IPS DF 6.9 (cell line): ENCODE data around the gene SRRM3.
A peak's percentile ranks its signal among the peaks of the same experiment; 100 is the strongest.
"Not testable (repeated sequence)": the region's sequence is repeated elsewhere in the genome, so short reads cannot be mapped to it uniquely, and the experiment has no call there.

Experiments
- DNase-seq: peaks from one replicate; pipeline ENCODE4 v3.0.0-alpha.2; 2013; ENCODE audit warnings: low read depth, low spot score
- H3K27ac ChIP-seq: one replicate; pipeline ENCODE4 v1.5.1; 2013; ENCODE audit warnings: low read length, control low read depth
- H3K27me3 ChIP-seq: 2 replicates; pipeline ENCODE4 v1.6.1; 2013; ENCODE audit warnings: mild to moderate bottlenecking, low read length; ENCODE audit not compliant: control insufficient read depth, insufficient read depth
- H3K36me3 ChIP-seq: 2 replicates; pipeline ENCODE4 v1.6.1; 2013; ENCODE audit warnings: low read length; ENCODE audit not compliant: control insufficient read depth, insufficient read depth
- H3K4me1 ChIP-seq: 2 replicates; pipeline ENCODE4 v1.6.1; 2013; ENCODE audit warnings: low read length; ENCODE audit not compliant: control insufficient read depth, insufficient read depth
- H3K4me3 ChIP-seq: 2 replicates; pipeline ENCODE4 v1.5.1; 2013; ENCODE audit warnings: mild to moderate bottlenecking, low read length
- H3K9me3 ChIP-seq: 2 replicates; pipeline ENCODE4 v1.6.1; 2013; ENCODE audit warnings: low read length, inconsistent platforms; ENCODE audit not compliant: control insufficient read depth, insufficient read depth
- WGBS: extraction: QIAGEN DNeasy Blood & Tissue Kit; methylation state at CpG from one replicate; pipeline ENCODE4 v1.1.7; 2013; ENCODE audit warnings: mixed read lengths, missing lambda C conversion rate; ENCODE audit not compliant: insufficient read length, insufficient coverage; 5-methylcytosine and 5-hydroxymethylcytosine counted together

The SRRM3 gene, protein sequence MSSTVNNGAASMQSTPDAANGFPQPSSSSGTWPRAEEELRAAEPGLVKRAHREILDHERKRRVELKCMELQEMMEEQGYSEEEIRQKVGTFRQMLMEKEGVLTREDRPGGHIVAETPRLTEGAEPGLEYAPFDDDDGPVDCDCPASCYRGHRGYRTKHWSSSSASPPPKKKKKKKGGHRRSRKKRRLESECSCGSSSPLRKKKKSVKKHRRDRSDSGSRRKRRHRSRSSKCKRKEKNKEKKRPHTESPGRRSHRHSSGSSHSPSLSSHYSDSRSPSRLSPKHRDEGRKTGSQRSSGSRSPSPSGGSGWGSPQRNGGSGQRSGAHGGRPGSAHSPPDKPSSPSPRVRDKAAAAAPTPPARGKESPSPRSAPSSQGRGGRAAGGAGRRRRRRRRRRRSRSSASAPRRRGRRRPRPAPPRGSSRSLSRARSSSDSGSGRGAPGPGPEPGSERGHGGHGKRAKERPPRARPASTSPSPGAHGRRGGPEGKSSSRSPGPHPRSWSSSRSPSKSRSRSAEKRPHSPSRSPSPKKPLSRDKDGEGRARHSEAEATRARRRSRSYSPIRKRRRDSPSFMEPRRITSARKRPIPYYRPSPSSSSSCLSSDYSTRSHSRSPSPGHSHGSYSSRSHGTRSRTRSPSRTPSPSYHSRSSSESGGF

DNA sequence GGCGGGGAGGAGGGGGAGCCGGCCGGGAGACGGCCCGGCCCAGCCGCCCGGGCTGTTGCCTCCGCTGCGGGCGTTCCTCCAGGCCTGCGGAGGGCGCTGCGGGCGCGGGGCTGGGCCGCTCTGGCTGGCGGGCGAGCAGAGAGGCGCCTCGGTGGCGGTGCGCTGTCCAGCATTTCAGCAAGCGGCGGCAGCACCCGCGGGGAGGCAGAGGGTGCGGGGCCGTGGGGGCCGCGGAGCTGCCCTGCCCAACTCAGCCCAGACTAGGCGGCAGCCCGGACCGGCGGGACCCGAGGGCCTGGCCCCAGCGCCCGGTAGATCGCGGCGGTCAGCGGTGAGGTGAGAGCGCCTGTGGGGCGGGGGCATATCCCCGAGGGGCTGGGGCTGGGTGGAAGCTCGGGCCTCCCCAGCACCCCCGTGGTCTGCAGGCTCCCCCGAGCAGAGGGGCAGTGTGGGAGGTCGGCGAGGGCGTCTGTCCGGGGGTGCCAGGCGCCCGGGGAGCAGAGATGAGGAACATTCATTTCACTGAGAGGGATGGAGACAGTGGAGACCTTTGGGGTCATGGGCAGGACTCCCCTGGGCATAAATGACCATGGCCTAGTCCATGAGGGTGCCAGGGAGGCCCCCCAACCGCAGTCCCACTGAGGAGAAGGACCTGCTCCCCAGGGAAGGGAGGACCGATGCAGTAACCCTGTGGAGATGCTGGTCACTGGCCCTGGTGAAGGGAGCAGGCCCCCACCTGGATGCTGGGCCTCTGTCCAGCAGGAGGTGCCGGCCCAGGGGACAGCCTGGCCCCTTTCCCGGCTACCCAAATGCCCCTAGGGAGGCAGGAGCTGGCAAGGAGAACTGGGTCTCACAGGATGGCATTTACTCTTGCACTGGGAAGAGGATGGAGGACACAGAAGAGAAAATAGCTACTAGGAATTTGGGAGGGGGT, at the start of gene SRRM3:
Gene SRRM3, plus strand, starts transcription at position 165 of the 934 bp plus-strand sequence. CDS start 33,171 bp downstream, outside the sequence.
- Histone ChIP-seq H3K9me3 (no peaks in the 10 kb centered on the region), H3K27ac (no peak within 1 kb of the TSS), H3K4me3 (peak within 1 kb of the TSS; percentile 58; the same call in 1 of the 2 replicates), H3K4me1 (peaks cover 3% of the 10 kb centered on the region; the same call in 1 of the 2 replicates), H3K36me3 (no peaks in the 10 kb centered on the region), H3K27me3 (no peaks in the 10 kb centered on the region)
- no CpG with 5 or more reads among the region's 57 CpGs for WGBS
- peak; percentile 57 for DNase-seq

GRCh38 chr7:76151932-76152331, 49.8 kb upstream of the SRRM3 start:
- H3K27ac ChIP-seq, result no peak overlapping the region
- no CpG with 5 or more reads among the region's 5 CpGs for WGBS
- no peak for DNase-seq
- no peaks in the 10 kb centered on the region for H3K27me3 ChIP-seq
- peaks cover 4% of the 10 kb centered on the region; the same call in 1 of the 2 replicates for H3K36me3 ChIP-seq
- H3K4me3 ChIP-seq, result no peak overlapping the region
- no peaks in the 10 kb centered on the region for H3K9me3 ChIP-seq
- H3K4me1 ChIP-seq, result peaks cover 4% of the 10 kb centered on the region; the same call in 1 of the 2 replicates

DNA sequence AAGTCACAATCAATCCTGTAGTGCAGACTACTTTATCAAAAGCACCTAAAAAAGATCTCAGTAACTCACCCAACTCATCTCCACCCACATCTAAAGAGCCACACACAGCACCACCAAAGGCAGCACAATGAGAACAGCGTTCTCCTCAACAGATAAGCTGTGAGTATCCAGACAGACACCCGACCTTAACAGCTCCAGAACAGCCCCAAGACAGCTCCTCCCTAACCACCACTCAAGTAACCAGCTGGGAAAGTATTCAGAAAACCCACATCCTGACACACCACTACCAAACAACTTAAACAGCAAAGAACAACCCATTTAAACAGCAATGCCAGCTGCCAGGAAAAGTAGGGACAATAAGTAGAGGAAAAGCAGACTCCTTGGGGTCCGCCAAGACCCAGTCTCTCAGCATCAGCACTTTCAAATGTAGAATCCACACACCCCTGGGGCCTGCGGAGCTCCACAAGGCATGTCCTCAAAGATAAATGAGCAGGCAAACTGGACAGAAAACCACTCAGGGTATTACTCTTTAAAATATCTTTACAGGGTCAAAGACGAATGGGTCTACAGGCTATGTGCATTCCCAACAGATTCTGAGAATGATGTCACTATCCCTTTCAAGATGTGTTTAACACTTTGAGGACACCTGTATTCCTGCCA, 48.0 kb upstream of the SRRM3 start:
- H3K4me1 ChIP-seq, H3K9me3 ChIP-seq, H3K27ac ChIP-seq, DNase-seq, H3K27me3 ChIP-seq, H3K4me3 ChIP-seq, H3K36me3 ChIP-seq: not testable (repeated sequence)
- no CpG with 5 or more reads among the region's 5 CpGs for WGBS

DNA sequence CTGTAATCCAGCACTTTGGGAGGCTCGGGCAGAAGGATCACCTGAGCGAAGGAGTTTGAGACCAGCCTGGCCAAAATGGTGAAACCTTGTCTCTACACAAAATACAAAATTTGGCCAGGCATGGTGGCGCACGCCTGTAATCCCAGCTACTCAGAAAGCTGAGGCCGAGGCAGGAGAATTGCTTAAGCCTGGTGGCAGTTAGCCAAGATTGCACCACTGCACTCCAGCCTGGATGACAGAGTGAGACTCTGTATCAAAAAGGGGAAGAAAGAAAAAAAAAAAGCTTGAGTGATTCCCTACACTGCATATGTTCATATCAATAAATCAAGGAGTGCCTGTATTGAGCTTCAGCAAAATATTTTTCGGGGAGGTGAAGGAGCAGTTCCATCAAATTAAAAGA, 45.8 kb upstream of the SRRM3 start:
- Histone ChIP-seq H3K4me3 (no peak overlapping the region), H3K9me3 (no peaks in the 10 kb centered on the region), H3K27me3 (no peaks in the 10 kb centered on the region), H3K36me3 (no peaks in the 10 kb centered on the region), H3K27ac (no peak overlapping the region), H3K4me1 (no peaks in the 10 kb centered on the region)
- no peak for DNase-seq
- no CpG with 5 or more reads among the region's 6 CpGs for whole genome bisulfite sequencing

DNA sequence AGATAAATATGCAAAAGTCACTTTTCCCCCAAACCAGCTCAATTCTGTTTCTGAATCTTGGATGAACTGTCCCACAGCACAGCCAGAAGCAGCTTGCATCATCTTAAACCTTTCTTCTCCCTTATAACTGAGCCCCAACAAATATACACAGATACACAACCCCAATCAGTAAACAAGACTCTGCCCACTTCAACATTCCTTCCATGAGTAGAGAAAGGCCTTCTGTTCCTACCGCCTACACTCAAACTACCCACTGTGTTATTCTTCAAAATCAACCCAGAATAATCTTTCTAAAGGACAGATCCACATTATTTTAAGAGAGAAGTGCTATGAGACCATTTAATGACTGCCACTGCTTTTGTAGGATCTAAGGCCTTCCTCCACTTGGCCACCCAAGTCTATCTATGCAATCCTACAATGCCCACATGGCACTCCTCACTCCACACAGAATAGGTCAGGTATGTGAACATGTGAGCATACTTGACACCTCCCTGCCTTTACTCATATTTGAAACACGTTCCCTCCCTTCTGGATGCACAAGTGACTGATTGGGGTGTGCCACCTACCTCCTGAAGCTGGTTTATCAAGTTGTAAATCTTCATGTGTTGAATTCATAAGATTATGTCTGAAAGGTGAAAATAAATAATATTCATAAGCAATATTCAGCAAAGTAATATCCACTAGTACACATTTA, 44.6 kb upstream of the SRRM3 start:
- not testable (repeated sequence) for H3K4me1 ChIP-seq, H3K36me3 ChIP-seq, H3K4me3 ChIP-seq, H3K27me3 ChIP-seq, H3K27ac ChIP-seq, H3K9me3 ChIP-seq, DNase-seq
- WGBS, result no CpG with 5 or more reads among the region's 2 CpGs

- not testable (repeated sequence) for H3K36me3 ChIP-seq, H3K9me3 ChIP-seq, H3K4me1 ChIP-seq, H3K27ac ChIP-seq, H3K27me3 ChIP-seq, H3K4me3 ChIP-seq, DNase-seq
- WGBS, result no CpG with 5 or more reads among the region's 10 CpGs
These were observed 43.3 kb upstream of the SRRM3 start for GRCh38 chr7:76158416-76158815.

GRCh38 chr7:76162416-76163170, 39.1 kb upstream of the SRRM3 start:
- DNase-seq, H3K9me3 ChIP-seq, H3K4me1 ChIP-seq, H3K27me3 ChIP-seq, H3K27ac ChIP-seq, H3K36me3 ChIP-seq, H3K4me3 ChIP-seq: not testable (repeated sequence)
- no CpG with 5 or more reads among the region's 10 CpGs for WGBS

DNA sequence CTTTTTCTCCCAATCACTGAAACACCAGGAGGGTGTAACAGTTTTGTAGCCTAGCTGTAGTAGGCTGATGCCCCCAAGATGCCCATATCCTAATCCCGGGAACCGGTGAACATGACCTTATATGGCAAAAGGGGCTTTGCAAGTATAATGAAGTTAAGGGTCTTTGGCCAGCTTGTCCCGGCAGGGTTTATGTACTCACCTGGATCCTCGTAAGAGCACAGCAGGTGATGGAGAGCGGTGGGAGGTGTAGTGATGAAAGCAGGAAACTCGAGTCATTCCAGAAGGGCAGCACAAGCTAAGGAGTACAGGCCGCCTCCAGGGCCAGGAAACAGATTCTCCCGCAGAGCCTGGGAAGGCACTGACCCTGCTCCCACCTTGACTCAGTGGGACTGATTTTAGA, 37.9 kb upstream of the SRRM3 start:
- H3K27me3 ChIP-seq, H3K4me1 ChIP-seq, H3K36me3 ChIP-seq, H3K4me3 ChIP-seq, H3K9me3 ChIP-seq: not testable (repeated sequence)
- WGBS, result no CpG with 5 or more reads among the region's 8 CpGs
- peak; percentile 95 for DNase-seq
- H3K27ac ChIP-seq, result peak overlapping the region; percentile 39
